ENCODE measurements around the gene HYAL2.

DNA sequence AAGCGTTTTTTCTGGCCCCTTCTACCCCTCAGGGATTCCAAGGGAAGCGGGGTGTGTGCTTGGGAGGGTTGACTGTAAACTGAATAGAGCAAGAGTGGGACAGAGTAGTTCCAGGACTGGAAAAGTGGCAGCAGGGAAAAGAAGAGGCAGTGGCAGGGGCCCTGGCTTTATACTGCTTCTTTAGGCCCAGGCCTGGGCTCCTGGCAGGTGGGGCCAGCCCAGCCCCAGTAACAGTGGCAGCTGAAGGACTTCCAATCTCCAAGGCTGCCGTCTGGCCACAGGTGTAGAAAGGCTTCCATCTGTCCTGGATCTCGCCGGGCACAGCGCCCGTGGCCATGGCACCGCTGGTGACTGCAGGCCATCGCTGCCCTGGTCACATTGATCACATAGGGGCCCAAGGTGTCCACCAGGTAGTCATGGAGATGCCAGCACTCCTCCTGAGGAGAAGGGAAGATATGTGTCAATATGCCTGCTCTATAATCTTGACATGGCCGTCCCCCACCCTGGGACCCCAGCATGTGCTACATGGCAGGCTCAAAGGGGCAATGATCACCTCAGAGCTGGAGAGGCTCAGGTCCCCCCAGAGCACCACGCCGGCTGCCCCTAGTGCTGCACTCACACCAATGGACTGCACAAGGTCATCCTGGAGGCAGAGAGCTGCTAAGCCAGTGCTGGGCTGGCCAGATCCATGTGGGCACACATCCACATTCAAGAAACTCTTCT is 29.3 kb downstream of the HYAL2 start:
- TF ChIP-seq, protein P1, sequence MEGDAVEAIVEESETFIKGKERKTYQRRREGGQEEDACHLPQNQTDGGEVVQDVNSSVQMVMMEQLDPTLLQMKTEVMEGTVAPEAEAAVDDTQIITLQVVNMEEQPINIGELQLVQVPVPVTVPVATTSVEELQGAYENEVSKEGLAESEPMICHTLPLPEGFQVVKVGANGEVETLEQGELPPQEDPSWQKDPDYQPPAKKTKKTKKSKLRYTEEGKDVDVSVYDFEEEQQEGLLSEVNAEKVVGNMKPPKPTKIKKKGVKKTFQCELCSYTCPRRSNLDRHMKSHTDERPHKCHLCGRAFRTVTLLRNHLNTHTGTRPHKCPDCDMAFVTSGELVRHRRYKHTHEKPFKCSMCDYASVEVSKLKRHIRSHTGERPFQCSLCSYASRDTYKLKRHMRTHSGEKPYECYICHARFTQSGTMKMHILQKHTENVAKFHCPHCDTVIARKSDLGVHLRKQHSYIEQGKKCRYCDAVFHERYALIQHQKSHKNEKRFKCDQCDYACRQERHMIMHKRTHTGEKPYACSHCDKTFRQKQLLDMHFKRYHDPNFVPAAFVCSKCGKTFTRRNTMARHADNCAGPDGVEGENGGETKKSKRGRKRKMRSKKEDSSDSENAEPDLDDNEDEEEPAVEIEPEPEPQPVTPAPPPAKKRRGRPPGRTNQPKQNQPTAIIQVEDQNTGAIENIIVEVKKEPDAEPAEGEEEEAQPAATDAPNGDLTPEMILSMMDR (IDR thresholded peaks at IDR 0.05): no peak
- TF ChIP-seq POLR2A (IDR thresholded peaks at IDR 0.05): no peak

Data from right lobe of liver (tissue), 4 donors.